ENCODE data around the gene CA9. TPM values are rescaled to one million over a fixed set of nuclear protein-coding genes. Genes with fewer than 3 reads are reported as not detected.

Gene CA9
- total and polyA plus RNA-seq, 2 donors from 2014 or later: 0.67 to 0.85 TPM

DNA sequence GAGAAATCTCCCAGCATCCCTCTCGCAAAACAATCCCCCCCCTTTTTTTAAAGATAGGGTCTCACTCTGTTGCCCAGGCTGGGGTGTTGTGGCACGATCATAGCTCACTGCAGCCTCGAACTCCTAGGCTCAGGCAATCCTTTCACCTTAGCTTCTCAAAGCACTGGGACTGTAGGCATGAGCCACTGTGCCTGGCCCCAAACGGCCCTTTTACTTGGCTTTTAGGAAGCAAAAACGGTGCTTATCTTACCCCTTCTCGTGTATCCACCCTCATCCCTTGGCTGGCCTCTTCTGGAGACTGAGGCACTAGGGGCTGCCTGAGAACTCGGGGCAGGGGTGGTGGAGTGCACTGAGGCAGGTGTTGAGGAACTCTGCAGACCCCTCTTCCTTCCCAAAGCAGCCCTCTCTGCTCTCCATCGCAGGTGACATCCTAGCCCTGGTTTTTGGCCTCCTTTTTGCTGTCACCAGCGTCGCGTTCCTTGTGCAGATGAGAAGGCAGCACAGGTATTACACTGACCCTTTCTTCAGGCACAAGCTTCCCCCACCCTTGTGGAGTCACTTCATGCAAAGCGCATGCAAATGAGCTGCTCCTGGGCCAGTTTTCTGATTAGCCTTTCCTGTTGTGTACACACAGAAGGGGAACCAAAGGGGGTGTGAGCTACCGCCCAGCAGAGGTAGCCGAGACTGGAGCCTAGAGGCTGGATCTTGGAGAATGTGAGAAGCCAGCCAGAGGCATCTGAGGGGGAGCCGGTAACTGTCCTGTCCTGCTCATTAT is 6.8 kb downstream of the CA9 start:
- TF ChIP-seq, protein P1, sequence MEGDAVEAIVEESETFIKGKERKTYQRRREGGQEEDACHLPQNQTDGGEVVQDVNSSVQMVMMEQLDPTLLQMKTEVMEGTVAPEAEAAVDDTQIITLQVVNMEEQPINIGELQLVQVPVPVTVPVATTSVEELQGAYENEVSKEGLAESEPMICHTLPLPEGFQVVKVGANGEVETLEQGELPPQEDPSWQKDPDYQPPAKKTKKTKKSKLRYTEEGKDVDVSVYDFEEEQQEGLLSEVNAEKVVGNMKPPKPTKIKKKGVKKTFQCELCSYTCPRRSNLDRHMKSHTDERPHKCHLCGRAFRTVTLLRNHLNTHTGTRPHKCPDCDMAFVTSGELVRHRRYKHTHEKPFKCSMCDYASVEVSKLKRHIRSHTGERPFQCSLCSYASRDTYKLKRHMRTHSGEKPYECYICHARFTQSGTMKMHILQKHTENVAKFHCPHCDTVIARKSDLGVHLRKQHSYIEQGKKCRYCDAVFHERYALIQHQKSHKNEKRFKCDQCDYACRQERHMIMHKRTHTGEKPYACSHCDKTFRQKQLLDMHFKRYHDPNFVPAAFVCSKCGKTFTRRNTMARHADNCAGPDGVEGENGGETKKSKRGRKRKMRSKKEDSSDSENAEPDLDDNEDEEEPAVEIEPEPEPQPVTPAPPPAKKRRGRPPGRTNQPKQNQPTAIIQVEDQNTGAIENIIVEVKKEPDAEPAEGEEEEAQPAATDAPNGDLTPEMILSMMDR (IDR thresholded peaks at IDR 0.05; ENCODE audit: borderline replicate concordance, extremely low read depth, insufficient read depth): no peak
- no peak overlapping the region for H3K4me3 ChIP-seq (ENCODE audit: low read length in 3 of 3)
- no peak for DNase-seq
- no peak overlapping the region for H3K27ac ChIP-seq (ENCODE audit: low read depth in 2 of 2, low read length in 2 of 2)
- H3K9ac ChIP-seq (ENCODE audit: low read length in 3 of 3): no peak overlapping the region
- no peaks in the 10 kb centered on the region for H3K9me3 ChIP-seq (ENCODE audit: control insufficient read depth in 2 of 3, insufficient read depth in 1 of 3, low read length in 3 of 3)
- peaks cover 0 to 2% (median 0%) of the 10 kb centered on the region in 3 donors for H3K36me3 ChIP-seq (ENCODE audit: control insufficient read depth in 2 of 3, insufficient read depth in 3 of 3, low read length in 3 of 3)
- H3K4me1 ChIP-seq (ENCODE audit: control insufficient read depth in 2 of 3, insufficient read depth in 2 of 3, low read depth in 1 of 3, low read length in 3 of 3): peaks cover 0 to 5% (median 0%) of the 10 kb centered on the region in 3 donors
- no peaks in the 10 kb centered on the region for H3K27me3 ChIP-seq (ENCODE audit: control insufficient read depth, insufficient read depth, low read length)
- FAIRE-seq: no peak
- intact Hi-C loops (cut with DNase I): no loop called here

GRCh38 chr9:35681341-35682002 is 7.7 kb downstream of the CA9 start:
- DNase-seq (peak in 1 of 5 donors; percentile 60), FAIRE-seq (no peak)
- H3K27me3 ChIP-seq (ENCODE audit: control insufficient read depth, insufficient read depth, low read length): no peaks in the 10 kb centered on the region
- H3K4me3 ChIP-seq (ENCODE audit: low read length in 3 of 3): no peak overlapping the region
- peaks cover 0 to 2% (median 0%) of the 10 kb centered on the region in 3 donors for H3K4me1 ChIP-seq (ENCODE audit: control insufficient read depth in 2 of 3, insufficient read depth in 2 of 3, low read depth in 1 of 3, low read length in 3 of 3)
- H3K27ac ChIP-seq (ENCODE audit: low read depth in 2 of 2, low read length in 2 of 2): no peak overlapping the region
- peaks cover 0 to 2% (median 0%) of the 10 kb centered on the region in 3 donors for H3K36me3 ChIP-seq (ENCODE audit: control insufficient read depth in 2 of 3, insufficient read depth in 3 of 3, low read length in 3 of 3)
- H3K9me3 ChIP-seq (ENCODE audit: control insufficient read depth in 2 of 3, insufficient read depth in 1 of 3, low read length in 3 of 3): no peaks in the 10 kb centered on the region
- H3K9ac ChIP-seq (ENCODE audit: low read length in 3 of 3): no peak overlapping the region
- intact Hi-C loops (cut with DNase I): no loop called here
- TF ChIP-seq, protein P1 (IDR thresholded peaks at IDR 0.05; ENCODE audit: borderline replicate concordance, extremely low read depth, insufficient read depth): no peak

DNA sequence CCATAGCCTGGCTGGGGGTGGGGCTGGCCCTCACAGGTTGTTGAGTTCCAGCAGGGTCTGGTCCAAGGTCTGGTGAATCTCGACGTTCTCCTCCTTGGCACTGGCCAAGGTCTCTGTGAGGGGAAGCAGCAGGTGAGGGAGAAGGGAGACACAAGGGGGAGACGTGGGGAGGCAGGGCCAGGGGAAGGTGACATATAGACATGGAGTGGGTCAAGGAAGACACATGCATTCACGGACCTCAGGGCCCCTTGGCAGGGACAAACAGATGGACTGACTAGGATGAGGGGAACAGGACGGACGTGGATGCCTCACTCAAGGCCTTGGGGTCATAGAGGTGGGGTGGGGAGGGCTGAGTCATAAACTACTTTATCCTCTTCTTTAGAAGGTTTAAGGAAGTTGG is 8.3 kb downstream of the CA9 start:
- Histone ChIP-seq H3K4me3 (ENCODE audit: low read length in 3 of 3) (no peak overlapping the region), H3K36me3 (ENCODE audit: control insufficient read depth in 2 of 3, insufficient read depth in 3 of 3, low read length in 3 of 3) (peaks cover 0 to 2% (median 0%) of the 10 kb centered on the region in 3 donors), H3K9me3 (ENCODE audit: control insufficient read depth in 2 of 3, insufficient read depth in 1 of 3, low read length in 3 of 3) (no peaks in the 10 kb centered on the region), H3K4me1 (ENCODE audit: control insufficient read depth in 2 of 3, insufficient read depth in 2 of 3, low read depth in 1 of 3, low read length in 3 of 3) (peaks cover 0 to 2% (median 0%) of the 10 kb centered on the region in 3 donors), H3K27ac (ENCODE audit: low read depth in 2 of 2, low read length in 2 of 2) (no peak overlapping the region), H3K9ac (ENCODE audit: low read length in 3 of 3) (no peak overlapping the region), H3K27me3 (ENCODE audit: control insufficient read depth, insufficient read depth, low read length) (no peaks in the 10 kb centered on the region)
- TF ChIP-seq, protein P1 (IDR thresholded peaks at IDR 0.05; ENCODE audit: borderline replicate concordance, extremely low read depth, insufficient read depth): no peak
- FAIRE-seq (no peak), DNase-seq (peak in 1 of 5 donors; percentile 50)
- intact Hi-C loops (cut with DNase I): no loop called here

Measured in kidney (tissue), 14 donors.